ENCODE data around the gene SYNPO2L. TPM values are rescaled to one million over a fixed set of nuclear protein-coding genes. Genes with fewer than 3 reads are reported as not detected.

Gene SYNPO2L
- total RNA-seq, 4 donors from 2014 or later = 0.15 to 0.16 TPM; not detected in 2

- no peaks in the 10 kb centered on the region for H3K36me3 ChIP-seq
- TF ChIP-seq EP300 (IDR thresholded peaks at IDR 0.05) (no peak), POLR2AphosphoS5 (IDR thresholded peaks at IDR 0.05) (no peak)
- H3K4me3 ChIP-seq = no peak overlapping the region
- H3K4me1 ChIP-seq = no peaks in the 10 kb centered on the region
- H3K27ac ChIP-seq = no peak overlapping the region
- 73% methylated on average over 3 of the region's 5 CpGs; no CpG with 5 or more reads in 1 of the 2 donors for WGBS, 2 donors (ENCODE audit: low coverage in 1 of 2)
- no peaks in the 10 kb centered on the region for H3K9me3 ChIP-seq
- ATAC-seq = no peak
- no peaks in the 10 kb centered on the region for H3K27me3 ChIP-seq
These were observed 21.4 kb downstream of the SYNPO2L start for GRCh38 chr10:73634421-73634820.

- no peak for ATAC-seq
- Histone ChIP-seq H3K4me3 (no peak overlapping the region), H3K27ac (no peak overlapping the region), H3K9me3 (no peaks in the 10 kb centered on the region), H3K4me1 (peaks cover 0 to 18% (median 7%) of the 10 kb centered on the region in 3 donors), H3K36me3 (no peaks in the 10 kb centered on the region), H3K27me3 (no peaks in the 10 kb centered on the region)
- 93 to 100% methylated on average over 1 to 5 of the region's 5 CpGs for WGBS, 2 donors (ENCODE audit: low coverage in 1 of 2)
- TF ChIP-seq CTCF (IDR thresholded peaks at IDR 0.05) (no peak), EP300 (IDR thresholded peaks at IDR 0.05) (no peak), POLR2A (IDR thresholded peaks at IDR 0.05) (no peak), POLR2AphosphoS5 (IDR thresholded peaks at IDR 0.05) (no peak)
These were observed 26.7 kb downstream of the SYNPO2L start for GRCh38 chr10:73629165-73629564.

- Histone ChIP-seq H3K9me3 (no peaks in the 10 kb centered on the region), H3K4me1 (peaks cover 0 to 19% (median 7%) of the 10 kb centered on the region in 3 donors), H3K27me3 (no peaks in the 10 kb centered on the region), H3K4me3 (no peak overlapping the region), H3K27ac (no peak overlapping the region), H3K36me3 (no peaks in the 10 kb centered on the region)
- TF ChIP-seq POLR2A (IDR thresholded peaks at IDR 0.05) = no peak
- TF ChIP-seq EP300 (IDR thresholded peaks at IDR 0.05) = no peak
- TF ChIP-seq POLR2AphosphoS5 (IDR thresholded peaks at IDR 0.05) = no peak
- no peak for TF ChIP-seq CTCF (IDR thresholded peaks at IDR 0.05)
- WGBS, 2 donors (ENCODE audit: low coverage in 1 of 2) = 57 to 60% methylated on average over 7 of the region's 7 CpGs
- ATAC-seq = no peak
These were observed 27.4 kb downstream of the SYNPO2L start for GRCh38 chr10:73628405-73628804.

DNA sequence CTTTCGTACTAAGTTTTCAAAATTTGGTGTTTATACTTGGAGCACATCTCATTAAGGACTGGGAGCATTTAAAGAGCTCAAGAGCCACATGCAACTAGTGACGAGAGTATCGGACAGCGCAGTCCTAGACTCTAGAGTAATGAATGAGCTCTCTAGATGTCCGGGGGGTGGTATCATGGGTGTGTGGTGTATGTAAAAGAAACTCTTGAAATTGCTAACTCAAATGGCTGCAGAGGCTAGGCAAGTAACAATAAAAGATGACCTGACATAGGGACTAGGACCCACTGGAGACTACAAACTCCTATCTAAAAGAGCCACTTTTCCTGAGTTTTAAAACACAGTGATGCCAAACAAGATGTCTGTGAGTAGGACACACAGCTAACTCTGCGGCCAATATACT is 28.5 kb downstream of the SYNPO2L start:
- no peak overlapping the region for H3K27ac ChIP-seq
- H3K4me3 ChIP-seq = no peak overlapping the region
- ATAC-seq = no peak
- no peaks in the 10 kb centered on the region for H3K36me3 ChIP-seq
- WGBS, 2 donors (ENCODE audit: low coverage in 1 of 2) = 87 to 98% methylated on average over 6 of the region's 6 CpGs
- no peaks in the 10 kb centered on the region for H3K27me3 ChIP-seq
- H3K9me3 ChIP-seq = no peaks in the 10 kb centered on the region
- H3K4me1 ChIP-seq = peaks cover 0 to 19% (median 7%) of the 10 kb centered on the region in 3 donors
- no peak for TF ChIP-seq CTCF (IDR thresholded peaks at IDR 0.05)

- peak overlapping the region; percentile 69 to 88 (median 86) for H3K27ac ChIP-seq
- TF ChIP-seq CTCF (IDR thresholded peaks at IDR 0.05) (no peak), POLR2AphosphoS5 (IDR thresholded peaks at IDR 0.05) (peak; percentile 74), POLR2A (IDR thresholded peaks at IDR 0.05) (peak; percentile 16 to 31), EP300 (IDR thresholded peaks at IDR 0.05) (no peak)
- H3K27me3 ChIP-seq = no peaks in the 10 kb centered on the region
- ATAC-seq = peak; percentile 99
- H3K4me1 ChIP-seq = peaks cover 0 to 19% (median 7%) of the 10 kb centered on the region in 3 donors
- H3K4me3 ChIP-seq = peak overlapping the region; percentile 74 to 91
- H3K36me3 ChIP-seq = no peaks in the 10 kb centered on the region
- no peaks in the 10 kb centered on the region for H3K9me3 ChIP-seq
- 2 to 3% methylated on average over 12 to 38 of the region's 42 CpGs for WGBS, 2 donors (ENCODE audit: low coverage in 1 of 2)
These were observed 29.7 kb downstream of the SYNPO2L start for GRCh38 chr10:73625884-73626752.

All from gastroesophageal sphincter (tissue), 4 donors.